Medulla oblongata (tissue), 1 donor: Measurements from ENCODE around the gene LRRC52.

Experiments
- DNase-seq: peaks from one replicate; pipeline ENCODE4 v3.0.0-alpha.2; 2015; ENCODE audit errors: extremely low spot score

The LRRC52 gene, protein sequence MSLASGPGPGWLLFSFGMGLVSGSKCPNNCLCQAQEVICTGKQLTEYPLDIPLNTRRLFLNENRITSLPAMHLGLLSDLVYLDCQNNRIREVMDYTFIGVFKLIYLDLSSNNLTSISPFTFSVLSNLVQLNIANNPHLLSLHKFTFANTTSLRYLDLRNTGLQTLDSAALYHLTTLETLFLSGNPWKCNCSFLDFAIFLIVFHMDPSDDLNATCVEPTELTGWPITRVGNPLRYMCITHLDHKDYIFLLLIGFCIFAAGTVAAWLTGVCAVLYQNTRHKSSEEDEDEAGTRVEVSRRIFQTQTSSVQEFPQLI

DNA sequence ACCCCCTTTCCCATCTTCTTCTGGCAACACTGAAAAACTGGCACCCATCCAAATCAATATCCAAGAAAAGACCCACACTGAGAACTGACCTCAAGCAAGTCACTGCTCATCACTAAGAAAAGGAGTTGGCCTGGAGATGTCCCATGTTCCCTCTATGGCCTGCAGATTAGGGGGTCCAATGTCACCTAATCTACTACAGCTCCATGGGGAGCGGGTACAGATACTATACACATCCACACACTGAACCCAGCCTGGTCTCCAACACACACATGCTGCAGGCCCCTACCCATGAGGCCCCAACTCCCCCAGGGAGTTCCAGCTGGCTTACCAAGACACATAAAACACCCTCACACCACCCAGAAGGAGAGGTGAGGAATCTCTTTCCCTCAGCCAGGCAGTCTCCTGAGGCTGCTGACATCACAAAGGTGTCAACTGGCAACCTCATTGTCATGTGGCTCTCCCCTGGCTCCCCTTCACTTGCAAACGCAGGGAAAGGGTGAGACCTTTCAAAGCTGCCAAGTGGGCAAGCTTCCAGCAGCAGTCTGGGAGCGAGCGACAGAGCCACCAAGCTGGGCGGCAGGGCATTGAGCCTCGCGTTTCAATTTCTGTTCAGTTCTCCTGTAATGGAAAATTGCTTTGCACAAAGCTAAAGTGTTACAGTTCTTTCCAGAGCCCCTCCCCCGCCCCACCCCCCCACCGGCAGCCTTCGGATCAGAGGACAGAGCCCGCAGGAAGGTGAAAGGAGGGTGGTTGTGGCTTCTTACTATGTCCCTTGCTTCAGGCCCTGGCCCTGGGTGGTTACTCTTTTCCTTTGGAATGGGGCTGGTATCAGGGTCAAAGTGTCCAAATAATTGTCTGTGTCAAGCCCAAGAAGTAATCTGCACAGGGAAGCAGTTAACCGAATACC, at the start of gene LRRC52:
Gene LRRC52 (plus strand): TSS at position 469 of the 907 bp plus-strand sequence. CDS start 297 bp downstream, at position 766.
- peak; percentile 81 for DNase-seq

DNA sequence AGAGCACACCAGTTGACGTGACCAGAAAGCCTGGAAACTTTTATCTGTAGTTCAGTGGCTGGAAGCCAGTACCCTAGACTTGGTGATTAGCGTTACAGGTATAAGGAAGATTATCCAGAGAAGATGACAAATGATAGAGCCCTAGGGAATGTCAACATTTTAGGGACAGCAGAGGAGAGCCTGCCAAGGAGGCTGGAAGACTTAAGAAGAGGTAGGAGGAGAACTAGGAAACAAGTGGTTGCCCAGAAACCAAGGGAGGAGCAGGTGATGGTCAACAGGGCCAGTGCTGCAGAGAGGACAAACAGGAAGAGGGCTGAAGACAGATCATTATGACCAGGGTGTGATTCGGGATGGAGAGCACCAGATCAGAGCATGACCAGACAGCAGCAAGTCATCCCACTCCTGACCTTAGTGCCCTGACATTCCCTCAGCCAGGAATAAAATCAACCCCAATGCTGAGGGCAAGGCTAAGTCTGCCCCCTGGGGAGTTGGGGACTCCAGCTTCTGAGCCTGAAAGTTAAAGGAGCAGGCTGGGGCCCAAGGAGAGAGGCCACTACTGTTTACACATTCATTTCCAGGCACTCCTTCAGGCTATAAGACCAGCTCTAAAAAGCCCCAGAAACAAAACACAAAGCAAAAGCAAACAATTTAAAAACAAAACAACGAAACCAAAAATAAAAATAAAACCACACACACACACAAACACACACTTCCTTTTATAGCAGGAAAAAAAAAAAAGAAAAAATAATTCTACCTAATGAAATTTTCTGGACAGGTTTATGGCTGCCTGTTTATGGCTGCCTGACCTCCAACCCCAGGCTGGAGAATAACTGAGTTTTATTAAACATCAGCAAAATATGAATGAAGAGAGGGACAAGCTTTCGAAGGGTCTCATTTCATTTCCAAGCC, 48.6 kb upstream of the LRRC52 start:
- DNase-seq = no peak

DNA sequence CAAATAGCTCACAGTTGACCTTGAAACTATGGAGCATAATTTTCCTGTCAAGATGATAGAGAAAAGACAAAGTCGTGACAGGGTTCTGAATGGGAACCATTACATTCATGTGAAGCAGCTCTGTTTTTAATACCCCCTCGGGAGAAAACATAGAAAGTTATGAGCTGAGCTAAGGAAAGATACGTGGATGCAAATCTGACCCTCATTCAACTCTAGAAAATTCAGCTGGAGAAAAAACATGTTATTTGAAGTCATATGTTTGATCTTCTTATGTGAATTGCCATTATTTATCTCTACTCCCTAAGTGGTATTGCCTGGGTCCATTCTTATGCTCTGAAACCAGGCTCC, 48.0 kb upstream of the LRRC52 start:
- DNase-seq = no peak

DNA sequence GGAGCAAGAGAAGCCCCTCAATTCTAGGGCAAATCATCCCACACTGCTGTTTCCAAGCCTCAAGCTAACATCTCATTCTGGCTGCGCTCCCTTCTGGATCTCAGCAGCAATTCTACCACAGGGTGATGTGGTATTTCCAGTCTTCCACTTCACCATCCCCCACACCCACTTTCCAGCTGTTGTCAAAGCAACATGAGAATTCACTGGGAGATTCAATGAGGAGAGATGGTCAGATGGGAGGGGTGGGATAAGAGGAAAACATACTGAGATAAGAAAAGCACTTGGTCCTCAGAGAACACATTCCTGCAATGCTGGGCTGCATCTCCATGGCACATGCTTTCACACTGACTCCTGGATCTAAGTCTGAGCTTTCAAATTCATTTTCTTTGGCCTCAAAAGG, 47.3 kb upstream of the LRRC52 start:
- no peak for DNase-seq

DNA sequence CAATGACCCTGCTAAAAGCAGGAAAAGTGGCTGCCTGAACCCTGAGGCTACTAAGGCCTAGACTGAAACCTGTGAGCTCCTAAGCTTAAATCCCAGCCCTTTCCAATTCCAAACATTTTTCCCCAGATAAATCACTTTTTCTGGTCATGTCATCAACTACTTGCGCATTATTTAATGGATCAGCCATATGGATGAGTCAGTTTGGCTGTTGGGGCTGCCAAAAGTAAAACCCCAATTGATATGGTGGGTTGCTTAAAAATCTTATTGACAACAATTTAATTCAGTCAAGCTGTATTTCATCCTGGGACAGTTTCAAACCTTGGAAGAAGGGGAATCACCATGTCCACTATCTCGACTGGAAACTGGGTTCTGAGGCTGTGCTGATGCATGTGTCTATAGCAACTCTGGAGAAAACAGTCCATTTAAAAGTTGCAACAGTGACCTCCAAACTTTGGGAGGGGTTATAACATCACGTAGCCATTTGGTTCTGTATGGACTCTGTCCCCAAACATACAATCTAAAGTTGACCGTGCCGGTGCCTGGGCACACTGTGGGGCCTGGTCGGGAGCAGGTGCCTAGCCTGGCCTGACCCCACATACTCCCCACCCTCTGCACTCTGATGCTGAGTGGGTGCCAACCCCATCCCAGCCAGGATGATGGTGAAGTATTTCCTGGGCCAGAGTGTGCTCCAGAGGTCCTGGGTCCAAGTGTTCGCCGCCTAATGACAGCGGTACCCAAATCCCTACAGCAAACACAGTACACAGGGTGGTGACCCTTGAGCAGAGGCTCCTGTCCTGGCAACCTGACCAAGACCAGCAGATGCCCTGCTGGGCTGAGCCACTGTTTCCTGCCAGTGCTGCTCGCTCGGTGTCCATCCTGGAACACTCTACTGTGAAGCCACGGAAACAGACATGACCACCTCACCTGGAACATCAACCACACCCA, 46.5 kb upstream of the LRRC52 start:
- no peak for DNase-seq

DNA sequence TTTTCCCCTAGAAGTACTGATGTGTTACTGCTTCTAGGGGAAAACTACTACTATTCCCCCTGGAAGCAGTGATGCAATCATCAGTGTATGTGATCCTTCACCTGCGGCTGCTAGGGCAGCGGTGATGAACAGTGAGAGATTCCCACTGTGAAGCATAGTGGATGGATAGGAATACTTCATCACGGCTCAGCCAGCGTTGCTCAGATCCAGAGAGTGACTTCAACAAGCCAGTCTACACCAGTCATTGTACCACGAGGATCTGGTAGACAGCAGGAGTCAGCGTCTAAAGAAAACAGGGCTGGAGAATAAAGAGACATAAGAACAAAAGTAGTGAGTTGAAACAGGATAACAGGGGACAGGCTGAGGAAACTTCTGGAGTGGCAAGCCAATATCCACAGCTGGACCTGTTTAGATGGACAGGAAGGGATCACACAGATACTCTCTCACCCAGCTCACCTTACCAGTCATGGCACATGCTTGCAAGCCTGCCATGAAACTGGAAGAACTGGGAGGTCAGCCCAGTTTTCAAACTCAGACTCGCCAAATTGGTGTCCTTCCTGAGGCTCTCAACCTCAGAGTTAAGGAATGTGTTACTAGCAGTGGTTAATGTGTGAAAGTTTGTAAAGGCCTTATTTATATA, 42.4 kb upstream of the LRRC52 start:
- DNase-seq = no peak

DNA sequence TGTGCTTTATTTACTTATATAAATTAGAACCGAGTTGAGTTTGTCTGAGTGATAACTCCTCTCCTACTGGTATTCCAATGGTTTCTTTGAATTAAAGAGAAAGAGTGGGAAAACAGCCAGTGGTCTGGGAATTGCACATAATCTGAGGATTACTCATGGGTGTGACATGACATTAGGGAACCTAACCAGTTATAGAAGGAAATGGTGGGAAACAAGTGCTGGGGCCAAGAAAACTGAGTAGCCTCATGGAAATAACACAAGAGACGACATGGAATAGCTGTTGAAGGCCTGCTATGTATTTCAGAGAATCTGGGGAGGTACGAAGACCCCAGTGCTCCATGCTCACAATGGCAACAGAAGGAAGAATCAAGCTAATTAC, 41.8 kb upstream of the LRRC52 start:
- no peak for DNase-seq

DNA sequence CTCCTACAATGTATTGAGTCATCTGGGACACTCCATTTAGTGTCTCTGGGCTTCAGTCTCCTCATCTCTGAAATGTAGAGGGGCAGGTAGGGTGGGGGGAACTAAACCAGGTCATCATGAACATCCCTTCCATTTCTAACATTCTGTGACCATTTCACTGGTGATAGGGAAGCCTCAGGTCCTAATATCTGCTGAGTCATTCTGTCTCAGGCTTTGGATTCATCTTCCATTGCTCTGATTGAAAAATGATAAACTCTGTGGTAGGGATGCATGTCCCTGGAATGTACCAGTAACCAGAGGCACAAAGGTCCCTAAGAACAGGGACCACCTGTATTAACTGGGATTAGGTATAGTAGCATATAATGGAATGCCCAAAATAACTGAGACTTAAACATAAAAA, 36.2 kb upstream of the LRRC52 start:
- DNase-seq = no peak

DNA sequence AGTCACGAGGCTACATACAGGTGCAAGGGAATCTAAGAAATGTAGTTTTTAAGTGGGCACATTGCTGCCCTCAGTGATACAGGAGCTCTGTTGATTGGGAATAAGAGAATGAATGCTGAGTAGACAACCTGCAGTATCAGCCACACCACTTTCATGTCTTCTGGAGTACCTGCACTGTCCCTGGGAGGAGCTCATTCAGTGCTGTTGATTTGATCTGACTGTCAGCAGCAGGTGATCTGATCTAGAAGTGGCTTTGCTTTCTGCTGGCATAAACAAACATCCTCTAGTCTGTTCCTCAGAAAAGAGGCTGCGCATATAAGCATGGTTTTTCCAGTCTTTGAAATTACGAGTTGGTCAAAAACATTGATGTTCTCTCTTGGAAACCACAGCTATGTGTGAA, 35.5 kb upstream of the LRRC52 start:
- no peak for DNase-seq

DNA sequence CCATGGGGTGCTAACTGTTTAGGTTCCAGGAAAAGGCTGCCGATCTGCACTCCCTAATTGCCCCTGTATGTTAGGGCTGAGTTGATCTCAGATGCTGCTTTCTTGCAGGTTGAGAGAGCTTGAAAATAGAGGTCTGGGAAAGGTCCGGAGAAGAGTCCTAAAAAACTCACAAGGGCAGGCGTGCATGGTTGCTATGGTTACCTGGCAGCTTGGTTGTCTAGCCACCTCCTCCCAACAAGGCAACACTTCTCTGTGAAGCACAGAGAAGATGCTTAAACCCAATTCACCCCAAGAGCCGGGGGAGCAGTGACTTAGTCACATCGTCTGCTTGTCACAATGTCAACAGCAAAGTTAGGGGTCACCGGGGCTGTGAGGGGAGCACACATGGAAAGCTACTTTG, 31.0 kb upstream of the LRRC52 start:
- no peak for DNase-seq

DNA sequence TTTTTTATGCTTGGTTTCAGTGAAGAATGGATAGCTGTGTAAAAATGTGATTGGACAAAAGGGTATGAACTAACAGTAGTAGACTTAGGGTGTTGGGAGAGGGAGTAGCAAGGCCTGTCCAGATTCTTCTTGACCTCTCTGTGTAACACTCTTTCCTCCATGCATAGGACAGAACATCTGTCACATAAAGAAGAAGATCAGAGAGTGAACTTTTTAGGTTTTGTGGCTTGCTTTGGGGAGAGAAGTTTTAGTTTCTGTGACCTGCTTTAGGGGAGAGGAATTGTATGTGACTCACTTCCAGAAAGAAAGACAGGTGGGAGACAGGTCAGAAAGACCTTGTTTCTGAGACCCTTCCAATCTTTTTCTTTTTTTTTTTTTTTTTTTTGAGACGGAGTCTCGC, 27.3 kb upstream of the LRRC52 start:
- DNase-seq = no peak

DNA sequence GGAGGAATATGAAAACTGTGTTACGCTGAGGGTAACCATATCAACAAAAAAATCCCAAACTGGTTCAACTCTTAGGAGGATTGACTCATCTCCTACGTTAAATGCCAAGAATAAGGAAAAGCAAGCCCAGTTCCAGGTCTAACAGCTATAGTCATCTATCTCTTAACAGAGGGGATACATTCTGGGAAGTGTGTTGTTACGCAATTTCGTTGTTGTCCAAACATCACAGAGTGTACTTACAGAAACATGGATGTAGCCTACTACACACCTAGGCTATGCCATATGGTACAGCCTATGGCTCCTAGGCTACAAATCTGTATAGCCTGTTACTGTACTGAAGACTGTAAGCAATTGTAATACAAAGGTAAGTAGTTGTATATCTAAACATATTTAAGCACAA, 23.2 kb upstream of the LRRC52 start:
- DNase-seq = no peak

DNA sequence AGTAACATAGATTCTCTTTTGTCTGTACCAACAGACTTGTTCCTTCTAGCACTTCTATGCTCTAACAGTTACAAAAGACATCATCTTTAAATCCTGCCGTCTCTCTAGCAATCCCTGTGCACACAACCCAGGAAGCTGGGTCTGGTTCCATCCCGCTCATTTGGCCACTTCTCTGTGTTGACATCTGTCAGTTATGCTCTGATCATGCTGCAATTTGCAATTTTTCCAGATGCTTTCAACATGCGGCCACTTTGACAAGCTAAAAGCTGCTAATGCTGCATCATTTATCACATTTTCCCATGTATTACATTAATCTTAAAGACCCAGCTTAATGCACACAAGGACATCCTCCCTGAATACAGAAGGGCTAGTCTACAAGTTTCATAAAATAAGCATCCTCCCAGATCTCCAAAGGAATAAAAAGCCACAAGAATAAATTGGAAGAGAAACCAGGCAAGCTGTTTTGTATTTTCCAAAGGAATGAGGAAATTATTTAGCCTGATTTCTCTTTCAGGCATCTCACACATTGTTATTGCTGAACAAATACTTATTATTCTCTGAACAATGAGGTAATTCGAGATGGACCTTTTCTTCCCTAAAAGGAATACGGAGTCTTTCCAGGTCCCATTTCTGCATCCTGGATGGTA, 19.0 kb upstream of the LRRC52 start:
- DNase-seq = peak; percentile 13

DNA sequence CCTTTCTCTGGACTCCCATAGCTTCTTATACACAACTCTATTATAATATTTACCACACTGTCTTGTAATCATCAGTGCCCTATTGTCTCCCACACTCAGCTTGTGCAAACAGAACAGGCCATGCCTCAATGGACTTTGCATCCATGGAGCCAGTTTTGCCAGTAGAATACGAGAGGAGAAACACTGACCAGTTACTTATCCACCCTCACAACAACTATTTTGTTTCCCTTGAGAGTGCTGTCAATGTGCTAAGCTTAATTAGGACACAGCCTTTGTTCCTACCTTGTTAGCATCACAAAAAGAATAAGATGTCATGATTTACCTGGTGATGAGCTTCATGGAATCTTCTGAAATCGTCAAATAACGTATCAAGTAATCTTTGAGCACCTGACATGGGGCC, 18.1 kb upstream of the LRRC52 start:
- no peak for DNase-seq

DNA sequence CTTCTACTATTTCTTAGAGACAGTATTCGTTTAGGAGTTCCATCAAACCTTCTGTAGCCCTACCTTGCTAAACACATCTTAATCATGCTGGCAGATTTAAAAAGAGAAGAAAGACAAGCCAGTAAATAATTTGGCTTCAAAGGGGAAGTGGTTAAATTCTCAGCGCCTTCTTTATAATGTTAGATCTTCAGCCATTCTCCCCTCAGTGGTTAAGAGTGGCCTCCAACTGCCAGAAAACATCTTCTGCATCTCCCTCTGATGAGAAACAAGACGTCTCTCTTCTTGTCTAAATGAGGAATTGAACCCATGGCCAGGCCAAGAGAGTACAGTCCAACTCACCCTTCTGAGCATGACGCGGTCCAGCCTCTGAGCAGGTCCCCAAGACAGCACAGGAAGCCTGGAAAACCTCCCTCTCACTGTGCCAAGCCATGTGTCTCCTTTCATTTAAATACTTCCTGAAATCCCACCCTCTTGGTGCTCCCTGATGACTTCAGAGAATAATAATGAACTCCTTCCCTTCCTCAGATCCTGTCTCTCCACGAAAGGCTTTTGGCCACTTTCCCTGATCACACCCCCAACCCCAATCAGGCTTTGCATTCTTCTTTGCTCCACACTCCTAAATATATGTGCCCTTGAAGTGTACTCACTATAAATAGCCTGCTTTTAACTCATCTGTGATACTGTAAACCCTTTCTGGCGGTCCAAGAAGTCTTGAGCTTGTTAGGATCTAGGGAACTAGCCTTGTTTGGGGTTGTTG, 16.4 kb upstream of the LRRC52 start:
- no peak for DNase-seq

DNA sequence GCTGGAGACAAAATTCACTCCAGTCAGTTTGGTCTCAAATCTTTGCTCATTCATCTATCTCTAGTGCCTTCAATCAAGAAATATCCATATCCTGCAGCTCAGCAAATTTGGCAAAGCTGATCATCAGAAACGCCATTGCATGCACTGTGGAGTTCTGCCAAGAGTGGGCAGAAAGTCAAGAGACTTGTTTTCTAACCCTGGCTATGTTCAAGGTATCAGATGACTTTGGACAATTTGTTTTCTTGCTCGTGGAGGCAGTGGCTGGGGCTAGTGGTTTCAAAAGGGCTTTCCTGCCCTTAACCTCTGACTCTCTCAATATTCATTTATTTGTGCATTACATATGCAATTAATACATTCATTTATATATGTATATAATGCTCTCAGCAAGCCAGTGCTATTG, 12.8 kb upstream of the LRRC52 start:
- DNase-seq = no peak

DNA sequence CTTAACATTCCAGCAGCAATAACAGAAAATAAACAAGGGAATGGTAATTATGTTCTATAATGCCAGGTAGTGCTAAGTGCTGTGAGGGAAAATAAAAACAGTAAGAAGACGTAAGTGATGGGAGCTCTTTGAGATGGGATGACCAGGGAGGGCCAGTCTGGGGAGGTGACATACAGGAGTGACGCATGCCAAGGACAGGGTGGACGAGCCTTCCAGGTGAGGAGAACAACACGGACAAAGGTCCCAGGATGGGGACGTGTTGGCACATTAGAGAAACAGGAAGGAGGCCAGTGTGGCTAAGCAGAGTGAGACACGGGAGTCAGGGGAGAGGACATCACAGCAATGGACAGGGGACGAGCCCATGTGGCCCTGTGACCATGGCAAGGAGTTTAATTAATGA, 11.7 kb upstream of the LRRC52 start:
- no peak for DNase-seq

DNA sequence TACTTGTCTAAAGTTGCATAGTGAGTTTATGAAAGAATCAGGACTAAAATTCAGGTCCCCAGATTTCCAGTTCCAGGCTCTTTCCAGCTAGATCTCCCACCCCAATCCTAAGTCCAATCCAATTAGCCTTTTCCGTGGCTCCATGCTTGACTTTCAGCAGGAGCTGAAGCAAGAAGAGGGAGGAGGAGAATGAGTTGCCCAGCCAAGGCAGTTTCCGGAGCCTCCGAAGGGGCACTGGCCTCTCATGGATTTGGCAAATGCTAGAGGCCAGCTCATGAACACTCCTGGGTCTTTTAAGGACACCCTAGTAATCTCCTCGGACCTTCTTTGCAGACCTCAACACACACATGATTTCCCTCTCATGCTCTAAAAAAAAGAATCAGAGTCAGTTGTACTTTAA, 10.5 kb upstream of the LRRC52 start:
- DNase-seq = no peak

DNA sequence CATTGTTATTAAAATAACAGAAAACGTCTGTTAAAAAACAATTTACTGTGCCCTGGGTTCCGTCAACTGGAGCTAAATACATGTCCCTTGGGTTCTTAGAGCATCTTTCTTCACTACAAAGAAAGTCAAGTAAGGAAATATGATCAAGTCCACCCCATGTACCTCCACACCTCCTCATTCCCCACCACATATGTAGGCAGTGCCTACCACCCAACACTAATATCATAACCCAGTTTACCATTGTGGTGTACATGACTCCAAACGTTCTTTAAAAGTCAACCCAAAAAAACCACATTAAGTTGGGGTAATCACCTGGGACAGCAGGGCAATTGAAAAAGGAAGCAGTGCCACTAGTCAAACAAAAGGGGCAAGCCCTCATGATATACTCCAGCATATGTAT, 7.8 kb upstream of the LRRC52 start:
- DNase-seq = no peak
